OCI-LY3 (cell line): Measurements from ENCODE around the gene HILPDA.
A peak's percentile ranks its signal among the peaks of the same experiment; 100 is the strongest.
"Not testable (repeated sequence)": the region's sequence is repeated elsewhere in the genome, so short reads cannot be mapped to it uniquely, and the experiment has no call there.

Experiments
- H2AFZ ChIP-seq: fragments of 200-600, 300-600 bp; shearing (Covaris generic); 2 replicates; pipeline ENCODE4 v1.6.0; 2014; ENCODE audit warnings: antibody characterized with exemption, low read depth, low read length
- H3K27ac ChIP-seq: fragments of 200-600, 300-600 bp; sonication (generic); 2 replicates; pipeline ENCODE4 v1.5.1; 2014; ENCODE audit warnings: mild to moderate bottlenecking, low read length, moderate library complexity, mixed read lengths
- H3K27me3 ChIP-seq: fragments of 200-600, 300-600 bp; sonication (generic); 2 replicates; pipeline ENCODE4 v1.6.1; 2014; ENCODE audit warnings: low read depth, low read length, mixed read lengths
- H3K36me3 ChIP-seq: fragments of 200-600, 300-600 bp; sonication (generic); replicated peaks from 2 replicates; pipeline ENCODE3; 2014; ENCODE audit warnings: low read depth, low read length, mixed read lengths
- H3K4me1 ChIP-seq: fragments of 300-600, 200-600 bp; sonication (generic); 2 replicates; pipeline ENCODE4 v1.6.1; 2014; ENCODE audit warnings: low read length, mixed read lengths
- H3K4me2 ChIP-seq: fragments of 200-600, 300-600 bp; sonication (generic); 2 replicates; pipeline ENCODE4 v1.6.1; 2014; ENCODE audit warnings: low read length, mixed read lengths
- H3K4me3 ChIP-seq: fragments of 300-600, 200-600 bp; sonication (generic); 2 replicates; pipeline ENCODE4 v1.5.1; 2014; ENCODE audit warnings: antibody characterized with exemption, mild to moderate bottlenecking, low read length, moderate library complexity
- H3K79me2 ChIP-seq: fragments of 300-600, 200-600 bp; shearing (Covaris generic); 2 replicates; pipeline ENCODE4 v1.6.1; 2014; ENCODE audit warnings: mild to moderate bottlenecking, low read length, mixed read lengths
- H3K9ac ChIP-seq: fragments of 300-600, 200-600 bp; shearing (Covaris generic); 2 replicates; pipeline ENCODE4 v1.6.0; 2014; ENCODE audit warnings: mild to moderate bottlenecking, low read length, moderate library complexity
- H3K9me3 ChIP-seq: fragments of 200-600, 300-600 bp; shearing (Covaris generic); 2 replicates; pipeline ENCODE4 v1.6.1; 2014; ENCODE audit warnings: low read length, mixed read lengths; ENCODE audit not compliant: insufficient read depth
- H4K20me1 ChIP-seq: fragments of 200-600, 300-600 bp; sonication (generic); 2 replicates; pipeline ENCODE4 v1.6.1; 2016; ENCODE audit warnings: low read length, mixed read lengths; ENCODE audit not compliant: insufficient read depth

The HILPDA gene

DNA sequence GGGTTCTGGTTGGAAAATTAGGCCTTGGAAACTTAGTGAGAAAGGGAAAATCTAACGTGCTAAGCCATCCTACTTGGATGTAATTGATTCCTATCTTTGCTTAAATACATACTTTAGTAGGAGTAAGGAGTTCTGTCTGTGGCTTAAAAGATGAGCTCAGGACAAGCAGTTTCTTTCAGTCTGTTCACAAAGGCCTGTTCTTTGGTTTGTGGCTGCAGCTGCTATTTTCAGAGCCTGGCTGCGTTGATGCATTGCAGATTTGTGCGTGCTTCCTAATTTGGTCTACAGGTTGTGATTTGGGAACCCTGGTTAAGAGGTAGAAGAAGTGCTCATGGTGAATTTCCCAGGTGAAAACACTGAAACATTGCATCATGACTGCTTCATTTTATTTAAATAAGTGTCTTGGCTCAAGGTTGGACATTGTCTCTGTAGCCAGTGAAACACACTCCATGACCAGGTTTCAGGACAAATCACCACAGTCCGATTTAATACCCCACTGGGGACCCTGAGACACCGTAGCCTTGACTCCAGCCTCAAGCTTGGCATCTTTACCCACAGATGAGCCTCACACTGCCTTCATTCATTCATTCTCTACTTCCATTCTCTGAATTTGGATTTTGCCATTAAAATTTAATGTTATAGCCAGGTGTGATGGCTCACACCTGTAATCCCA, 51.8 kb downstream of the HILPDA start:
- H3K9me3 ChIP-seq, H3K36me3 ChIP-seq, H4K20me1 ChIP-seq, H3K27me3 ChIP-seq, H3K79me2 ChIP-seq, H2AFZ ChIP-seq: not testable (repeated sequence)
- Histone ChIP-seq H3K27ac (peak overlapping the region; percentile 96), H3K9ac (peak overlapping the region; percentile 82), H3K4me1 (peaks cover 73% of the 10 kb centered on the region), H3K4me3 (peak overlapping the region; percentile 61), H3K4me2 (peak overlapping the region; percentile 83)
